Esophagus squamous epithelium (tissue), 4 donors: Measurements from ENCODE around the gene EGFR.

Source experiments
- CTCF ChIP-seq, 6 experiments: fragments of 450-650 bp in 4 of 6; fragments of 200-600 bp in 2 of 6; sonication (generic) in 2 of 6; IDR thresholded peaks; one replicate each; pipeline ENCODE4 v1.5.1; 2016 to 2019; ENCODE audit warnings: antibody characterized with exemption in 6 of 6, mild to moderate bottlenecking in 4 of 6, moderate library complexity in 4 of 6
- POLR2A ChIP-seq, 4 donors: fragments of 450-650 bp; IDR thresholded peaks; one replicate each; pipeline ENCODE4 v1.6.1; 2017; ENCODE audit warnings: antibody characterized with exemption in 4 of 4, mild to moderate bottlenecking in 4 of 4, moderate library complexity in 3 of 4

DNA sequence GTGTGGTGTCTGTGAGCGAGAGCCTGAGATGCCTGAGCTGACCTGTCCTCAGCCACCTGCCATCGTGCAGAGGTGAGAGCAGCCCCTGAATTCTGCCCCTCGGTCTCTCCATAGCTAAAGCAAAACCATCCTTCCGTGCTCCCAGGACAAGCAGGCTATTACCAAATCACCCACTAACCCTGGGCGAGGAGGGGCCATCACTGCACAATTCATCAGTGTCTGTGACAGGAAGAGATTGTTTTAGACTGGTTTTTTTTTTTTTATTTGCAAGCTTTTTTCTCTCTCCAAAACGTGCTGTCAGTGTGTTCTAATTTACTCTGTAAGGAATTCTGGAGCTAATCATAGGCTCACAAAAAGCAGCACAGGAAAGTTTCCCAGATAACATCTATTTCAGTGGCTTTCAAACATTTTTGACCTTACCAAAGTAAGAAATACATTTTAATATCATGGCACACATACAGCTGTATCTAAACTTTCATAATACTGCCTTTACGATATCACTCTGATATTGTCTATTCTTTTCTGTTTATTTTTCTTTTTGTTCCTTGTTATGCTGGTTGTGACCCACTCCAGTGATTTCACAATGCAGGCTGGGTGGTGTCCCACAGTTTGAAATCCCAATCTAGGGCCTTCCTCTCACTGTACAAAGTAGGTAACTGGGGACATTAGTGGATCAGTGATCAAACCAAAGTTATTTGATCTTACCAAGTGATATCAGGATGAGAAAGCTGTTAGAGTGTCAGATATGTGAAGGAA is 62.8 kb downstream of the EGFR start:
- TF ChIP-seq CTCF (IDR thresholded peaks at IDR 0.05) = no peak
- TF ChIP-seq POLR2A (IDR thresholded peaks at IDR 0.05) = no peak
